ENCODE measurements around the gene GFRA1. TPM values are rescaled to one million over a fixed set of nuclear protein-coding genes. Genes with fewer than 3 reads are reported as not detected.

GFRA1 gene
- total RNA-seq, 8 experiments from 2014 or later, result 0.77 to 136 (median 50.2) TPM

DNA sequence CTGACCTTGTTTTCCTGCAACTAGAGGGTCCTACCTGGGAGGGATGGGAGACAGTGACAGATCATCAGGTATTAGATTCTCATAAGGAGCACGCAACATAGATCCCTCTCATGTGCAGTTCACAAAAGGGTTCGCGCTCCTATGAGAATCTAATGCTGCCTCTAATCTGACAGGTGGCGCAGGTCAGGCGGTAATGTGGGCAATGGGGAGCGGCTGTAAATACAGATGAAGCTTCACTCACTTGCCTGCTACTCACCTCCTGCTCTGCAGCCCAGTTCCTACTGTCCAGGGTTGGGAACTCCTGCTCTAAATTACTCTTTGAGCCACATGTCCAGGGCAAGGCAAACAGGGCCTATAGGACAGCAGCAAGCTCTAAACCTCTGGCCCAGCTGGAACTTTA lies 46.2 kb downstream of the GFRA1 start:
- no peak overlapping the region for H3K27ac ChIP-seq
- in situ Hi-C loops (cut with MboI; ENCODE audit: low pct_unique_long_range_greater_than_20kb in 2 of 9, low sequenced_read_pairs in 9 of 9, unreplicated experiment in 9 of 9), result no loop called here

DNA sequence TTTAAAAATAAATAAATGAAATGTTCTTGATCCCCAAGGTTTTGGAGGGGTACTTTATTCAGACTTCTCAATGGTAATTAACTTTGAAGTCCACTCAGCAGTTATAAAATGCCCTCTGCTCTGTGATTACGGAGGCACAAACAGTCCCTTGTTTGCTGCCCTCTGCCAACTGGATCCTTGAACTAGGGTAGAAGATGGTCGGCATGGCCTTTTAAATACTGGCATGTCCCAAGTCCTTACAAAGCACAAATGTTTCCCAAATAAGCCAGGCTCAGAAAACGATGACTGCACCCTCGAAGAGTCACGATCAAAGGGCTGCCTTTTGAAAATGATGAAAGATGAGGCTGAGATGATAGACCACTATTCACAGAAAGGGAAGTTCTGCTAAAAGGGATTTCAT lies 47.0 kb downstream of the GFRA1 start:
- Histone ChIP-seq H3K4me3 (no peak overlapping the region), H3K27ac (no peak overlapping the region), H3K4me1 (replicated peaks in 1 of 2) (peaks cover 4 to 14% of the 10 kb centered on the region in 2 donors)
- ATAC-seq (replicated peaks in 6 of 8), result no peak
- WGBS, 10 experiments, result 9 to 100% (median 90%) methylated on average over 1 to 5 of the region's 5 CpGs; no CpG with 5 or more reads in 1 of the 10 experiments
- in situ Hi-C loops (cut with MboI; ENCODE audit: low pct_unique_long_range_greater_than_20kb in 2 of 9, low sequenced_read_pairs in 9 of 9, unreplicated experiment in 9 of 9), result no loop called here

More for the DNA sequence above, 46.2 kb downstream of the GFRA1 start:
- Histone ChIP-seq H3K4me1 (replicated peaks in 1 of 2) (peaks cover 4 to 12% of the 10 kb centered on the region in 2 donors), H3K4me3 (no peak overlapping the region)
- 52 to 100% (median 93%) methylated on average over 1 to 5 of the region's 6 CpGs; no CpG with 5 or more reads in 2 of the 10 experiments for WGBS, 10 experiments
- no peak for ATAC-seq (replicated peaks in 6 of 8)

GRCh38 chr10:116223289-116223688 lies 49.7 kb downstream of the GFRA1 start:
- 46 to 100% (median 53%) methylated on average over 1 to 3 of the region's 3 CpGs; no CpG with 5 or more reads in 3 of the 10 experiments for WGBS, 10 experiments
- H3K27ac ChIP-seq, result no peak overlapping the region

GRCh38 chr10:116221053-116221452 lies 52.0 kb downstream of the GFRA1 start:
- 63 to 84% (median 80%) methylated on average over 1 to 2 of the region's 3 CpGs; no CpG with 5 or more reads in 7 of the 10 experiments for WGBS, 10 experiments
- peaks cover 5 to 41% of the 10 kb centered on the region in 2 donors for H3K4me1 ChIP-seq (replicated peaks in 1 of 2)
- H3K4me3 ChIP-seq, result no peak overlapping the region
- no peak for ATAC-seq (replicated peaks in 6 of 8)
- no peak overlapping the region for H3K27ac ChIP-seq
- in situ Hi-C loops (cut with MboI; ENCODE audit: low pct_unique_long_range_greater_than_20kb in 2 of 9, low sequenced_read_pairs in 9 of 9, unreplicated experiment in 9 of 9), result no loop called here

More at GRCh38 chr10:116223289-116223688, 49.7 kb downstream of the GFRA1 start:
- peak in 5 of 8 experiments; percentile 38 to 61 (median 57) for ATAC-seq (replicated peaks in 6 of 8)
- H3K4me1 ChIP-seq (replicated peaks in 1 of 2), result peaks cover 4 to 30% of the 10 kb centered on the region in 2 donors
- in situ Hi-C loops (cut with MboI; ENCODE audit: low pct_unique_long_range_greater_than_20kb in 2 of 9, low sequenced_read_pairs in 9 of 9, unreplicated experiment in 9 of 9), result no loop called here
- no peak overlapping the region for H3K4me3 ChIP-seq

DNA sequence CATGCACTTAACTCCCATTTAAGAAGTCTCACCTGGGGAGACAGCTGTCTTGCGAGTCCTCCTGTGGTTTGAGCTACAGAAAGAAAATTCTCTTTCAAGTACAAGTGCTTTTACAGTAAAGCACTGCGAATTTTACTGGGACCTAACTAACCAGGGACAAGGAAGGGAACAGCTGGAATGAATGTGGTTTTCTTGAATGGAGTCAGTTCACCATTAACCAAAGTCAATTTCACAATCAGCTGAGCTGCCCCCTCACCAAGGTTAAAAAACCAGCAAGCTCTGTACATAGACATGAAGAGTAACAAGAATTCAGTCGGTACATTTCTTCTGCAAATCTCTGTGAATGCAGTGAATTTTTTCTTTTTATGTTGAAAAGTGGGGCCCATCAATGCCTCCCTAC lies 56.3 kb downstream of the GFRA1 start:
- H3K4me1 ChIP-seq (replicated peaks in 1 of 2), result peaks cover 9 to 51% of the 10 kb centered on the region in 2 donors
- H3K27ac ChIP-seq, result no peak overlapping the region
- in situ Hi-C loops (cut with MboI; ENCODE audit: low pct_unique_long_range_greater_than_20kb in 2 of 9, low sequenced_read_pairs in 9 of 9, unreplicated experiment in 9 of 9), result no loop called here
- no peak for ATAC-seq (replicated peaks in 6 of 8)
- 40 to 100% (median 68%) methylated on average over 1 to 3 of the region's 3 CpGs; no CpG with 5 or more reads in 2 of the 10 experiments for WGBS, 10 experiments
- no peak overlapping the region for H3K4me3 ChIP-seq

- Histone ChIP-seq H3K4me1 (replicated peaks in 1 of 2) (peaks cover 13 to 52% of the 10 kb centered on the region in 2 donors), H3K4me3 (no peak overlapping the region), H3K27ac (no peak overlapping the region)
- 0 to 76% (median 54%) methylated on average over 1 to 3 of the region's 5 CpGs; no CpG with 5 or more reads in 6 of the 10 experiments for WGBS, 10 experiments
- in situ Hi-C loops (cut with MboI; ENCODE audit: low pct_unique_long_range_greater_than_20kb in 2 of 9, low sequenced_read_pairs in 9 of 9, unreplicated experiment in 9 of 9), result no loop called here
- ATAC-seq (replicated peaks in 6 of 8), result peak in 1 of 8 experiments; percentile 22
Measured at GRCh38 chr10:116215651-116216050, 57.4 kb downstream of the GFRA1 start.

GRCh38 chr10:116211682-116212081 lies 61.3 kb downstream of the GFRA1 start:
- peak in 2 of 8 experiments; percentile 80 to 93 for ATAC-seq (replicated peaks in 6 of 8)
- Histone ChIP-seq H3K27ac (no peak overlapping the region), H3K4me3 (no peak overlapping the region), H3K4me1 (replicated peaks in 1 of 2) (peaks cover 34 to 70% of the 10 kb centered on the region in 2 donors)
- in situ Hi-C loops (cut with MboI; ENCODE audit: low pct_unique_long_range_greater_than_20kb in 2 of 9, low sequenced_read_pairs in 9 of 9, unreplicated experiment in 9 of 9), result no loop called here
- WGBS, 10 experiments, result 0 to 100% (median 11%) methylated on average over 1 of the region's 1 CpG; no CpG with 5 or more reads in 3 of the 10 experiments

- no peak for ATAC-seq (replicated peaks in 6 of 8)
- Histone ChIP-seq H3K27ac (no peak overlapping the region), H3K4me1 (replicated peaks in 1 of 2) (peaks cover 30 to 68% of the 10 kb centered on the region in 2 donors), H3K4me3 (no peak overlapping the region)
- WGBS, 10 experiments, result 40 to 100% (median 80%) methylated on average over 1 to 4 of the region's 7 CpGs; no CpG with 5 or more reads in 2 of the 10 experiments
- in situ Hi-C loops (cut with MboI; ENCODE audit: low pct_unique_long_range_greater_than_20kb in 2 of 9, low sequenced_read_pairs in 9 of 9, unreplicated experiment in 9 of 9), result no loop called here
Measured at GRCh38 chr10:116210588-116211346, 62.2 kb downstream of the GFRA1 start.

- in situ Hi-C loops (cut with MboI; ENCODE audit: low pct_unique_long_range_greater_than_20kb in 2 of 9, low sequenced_read_pairs in 9 of 9, unreplicated experiment in 9 of 9), result no loop called here
- no peak for ATAC-seq (replicated peaks in 6 of 8)
- WGBS, 10 experiments, result 72 to 100% (median 81%) methylated on average over 1 to 10 of the region's 10 CpGs; no CpG with 5 or more reads in 1 of the 10 experiments
- Histone ChIP-seq H3K4me1 (replicated peaks in 1 of 2) (peaks cover 25 to 67% of the 10 kb centered on the region in 2 donors), H3K27ac (peak overlapping the region in 1 of 2 donors; percentile 50), H3K4me3 (no peak overlapping the region)
Measured at GRCh38 chr10:116209781-116210180, 63.2 kb downstream of the GFRA1 start.

DNA sequence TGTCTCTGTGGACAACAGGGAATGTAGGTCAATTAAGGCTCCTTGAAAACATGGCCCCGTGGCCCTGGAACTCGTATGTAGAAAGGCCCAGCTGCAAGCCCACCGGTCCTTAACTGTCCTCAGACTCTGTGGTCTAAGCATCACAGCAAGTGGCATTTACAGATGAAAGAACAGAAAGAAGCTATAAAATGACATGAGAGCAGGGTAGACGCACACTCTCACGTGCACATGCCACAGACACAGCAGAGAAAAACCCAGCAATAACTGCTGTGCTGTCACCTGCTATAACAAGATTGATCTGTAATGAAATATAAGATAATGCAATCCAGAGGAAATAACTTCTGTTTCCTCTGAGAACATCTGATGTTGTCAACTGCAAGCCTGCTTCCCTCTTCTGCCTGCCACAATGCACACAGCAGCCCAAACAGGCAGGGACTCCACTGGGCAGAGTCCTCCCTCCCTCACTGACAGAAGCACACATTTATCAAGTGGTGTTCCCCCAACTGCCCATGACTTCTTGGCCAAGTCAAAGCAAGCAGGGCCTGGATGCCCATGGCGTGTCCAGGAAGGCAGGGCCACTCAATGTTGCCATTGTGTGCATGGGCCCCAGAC lies 63.9 kb downstream of the GFRA1 start:
- peak in 5 of 8 experiments; percentile 78 to 90 (median 85) for ATAC-seq (replicated peaks in 6 of 8)
- H3K4me1 ChIP-seq (replicated peaks in 1 of 2), result peaks cover 25 to 68% of the 10 kb centered on the region in 2 donors
- in situ Hi-C loops (cut with MboI; ENCODE audit: low pct_unique_long_range_greater_than_20kb in 2 of 9, low sequenced_read_pairs in 9 of 9, unreplicated experiment in 9 of 9), result no loop called here
- WGBS, 10 experiments, result 26 to 93% (median 38%) methylated on average over 2 to 5 of the region's 6 CpGs; no CpG with 5 or more reads in 3 of the 10 experiments
- H3K27ac ChIP-seq, result peak overlapping the region in 1 of 2 donors; percentile 50
- no peak overlapping the region for H3K4me3 ChIP-seq

DNA sequence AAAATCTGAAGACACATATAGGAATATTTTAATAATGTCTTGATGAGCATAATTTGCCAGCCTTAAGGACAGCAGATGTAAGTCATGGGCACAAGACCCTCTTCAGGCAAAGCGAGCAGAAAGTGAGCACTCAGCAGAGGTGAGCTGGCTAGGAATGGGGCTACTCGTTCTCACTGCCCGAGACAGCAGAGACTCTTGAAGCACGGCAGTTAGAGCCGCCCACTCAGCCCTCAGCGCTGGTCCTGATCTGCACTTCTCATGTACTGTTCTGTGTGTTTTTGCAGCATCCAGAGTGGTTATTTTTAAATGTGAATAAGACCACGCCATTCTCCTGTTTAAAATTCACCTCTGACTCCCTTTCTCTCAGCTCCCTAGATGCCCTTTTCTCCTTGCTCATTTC lies 65.3 kb downstream of the GFRA1 start:
- H3K4me3 ChIP-seq, result no peak overlapping the region
- WGBS, 10 experiments, result 55 to 96% (median 87%) methylated on average over 2 to 6 of the region's 7 CpGs; no CpG with 5 or more reads in 5 of the 10 experiments
- H3K27ac ChIP-seq, result no peak overlapping the region
- peak in 1 of 8 experiments; percentile 30 for ATAC-seq (replicated peaks in 6 of 8)
- peaks cover 25 to 59% of the 10 kb centered on the region in 2 donors for H3K4me1 ChIP-seq (replicated peaks in 1 of 2)
- in situ Hi-C loops (cut with MboI; ENCODE audit: low pct_unique_long_range_greater_than_20kb in 2 of 9, low sequenced_read_pairs in 9 of 9, unreplicated experiment in 9 of 9), result no loop called here

GRCh38 chr10:116203661-116204060 lies 69.3 kb downstream of the GFRA1 start:
- H3K27ac ChIP-seq, result no peak overlapping the region
- peaks cover 6 to 32% of the 10 kb centered on the region in 2 donors for H3K4me1 ChIP-seq (replicated peaks in 1 of 2)
- H3K4me3 ChIP-seq, result no peak overlapping the region
- no peak for ATAC-seq (replicated peaks in 6 of 8)
- 72 to 100% (median 94%) methylated on average over 1 to 4 of the region's 4 CpGs; no CpG with 5 or more reads in 4 of the 10 experiments for WGBS, 10 experiments
- in situ Hi-C loops (cut with MboI; ENCODE audit: low pct_unique_long_range_greater_than_20kb in 2 of 9, low sequenced_read_pairs in 9 of 9, unreplicated experiment in 9 of 9), result no loop called here
